GM04503 (cell line): ENCODE results near the gene SPTLC2.

Source experiments
- DNase-seq: peaks from one replicate; pipeline ENCODE4 v3.0.0-alpha.2; 2012; ENCODE audit warnings: low read depth

SPTLC2 gene

DNA sequence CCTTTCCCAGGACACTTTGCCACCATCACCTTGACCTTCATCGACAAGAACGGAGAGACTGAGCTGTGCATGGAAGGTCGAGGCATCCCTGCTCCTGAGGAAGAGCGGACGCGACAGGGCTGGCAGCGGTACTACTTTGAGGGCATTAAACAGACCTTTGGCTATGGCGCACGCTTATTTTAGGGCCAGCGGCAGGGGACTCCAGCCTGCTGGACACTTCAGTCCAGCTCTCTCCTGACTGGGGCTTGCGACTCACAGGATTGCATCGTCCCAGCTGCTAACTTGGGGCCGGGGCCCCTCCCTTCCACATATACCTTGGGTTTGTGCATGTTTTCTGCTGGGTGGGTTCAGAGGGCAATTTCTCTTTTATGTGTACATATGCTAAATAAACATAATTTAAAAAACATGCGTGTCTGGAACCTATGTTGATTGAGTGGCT lies 147.4 kb downstream of the SPTLC2 start:
- DNase-seq = no peak

GRCh38 chr14:77467801-77468200 lies 148.6 kb downstream of the SPTLC2 start:
- DNase-seq = no peak

- DNase-seq = peak; percentile 23
These were observed 157.2 kb downstream of the SPTLC2 start for GRCh38 chr14:77459072-77459723.

DNA sequence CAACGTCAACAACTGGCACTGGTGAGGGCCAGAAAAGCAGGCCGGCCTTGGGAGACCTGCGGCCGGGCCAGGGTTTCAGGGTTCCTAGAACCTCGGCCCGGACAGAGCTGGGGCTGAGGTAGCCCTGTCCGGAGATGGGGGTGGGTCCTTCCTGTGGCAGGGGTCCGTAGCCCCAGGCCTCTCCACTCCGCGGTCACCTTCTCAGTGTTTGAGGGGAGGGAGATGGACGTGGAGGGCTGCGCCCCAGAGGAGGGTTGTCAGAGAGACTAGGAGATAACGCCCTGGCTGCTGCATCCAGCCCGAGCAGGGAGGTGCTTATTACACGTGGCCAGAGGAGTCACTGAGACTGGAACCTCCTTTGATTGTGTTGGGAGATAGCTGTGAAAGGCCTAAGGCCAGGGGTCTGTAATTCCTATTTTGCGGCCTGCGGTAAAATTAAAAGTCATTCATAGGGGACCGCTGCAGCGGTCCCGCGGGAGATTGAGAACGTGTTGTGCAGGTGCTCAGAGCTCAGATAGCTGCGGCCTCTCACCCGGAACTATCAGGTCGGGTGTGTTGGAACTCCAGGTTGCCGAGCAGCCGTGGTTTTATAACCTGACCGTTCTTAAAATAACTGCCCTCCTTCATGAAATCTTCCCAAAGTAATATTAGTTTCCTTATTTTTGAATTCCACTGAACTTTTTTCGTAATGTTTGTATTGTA lies 158.0 kb downstream of the SPTLC2 start:
- no peak for DNase-seq

GRCh38 chr14:77457522-77458248 lies 158.8 kb downstream of the SPTLC2 start, which contains the start of the genes AHSA1 and VIPAS39:
Gene AHSA1 (plus strand): TSS chr14:77458093. CDS start chr14:77458190, 97 bp downstream.
Gene VIPAS39 (minus strand): TSS chr14:77457601. CDS start chr14:77454102, 3,499 bp downstream.
- DNase-seq = peak; percentile 98

GRCh38 chr14:77457115-77457521 lies 159.3 kb downstream of the SPTLC2 start:
- DNase-seq = no peak
